Ureter (tissue), 1 donor: Measurements from ENCODE around the gene NHEJ1. TPM values are rescaled to one million over a fixed set of nuclear protein-coding genes. Genes with fewer than 3 reads are reported as not detected.

Source experiments
- DNase-seq: peaks from one replicate; pipeline ENCODE4 v3.0.0-alpha.2; 2020; ENCODE audit warnings: low spot score
- total RNA-seq: library from RNA; stranded (reverse); gene quantifications from one replicate; pipeline ENCODE4 v1.2.4, GENCODE V29; 2023
- donor health status: DM: yes; HTN: yes; CAD: no.

The NHEJ1 gene
- total RNA-seq, 1 donor from 2014 or later, result 13.9 TPM

DNA sequence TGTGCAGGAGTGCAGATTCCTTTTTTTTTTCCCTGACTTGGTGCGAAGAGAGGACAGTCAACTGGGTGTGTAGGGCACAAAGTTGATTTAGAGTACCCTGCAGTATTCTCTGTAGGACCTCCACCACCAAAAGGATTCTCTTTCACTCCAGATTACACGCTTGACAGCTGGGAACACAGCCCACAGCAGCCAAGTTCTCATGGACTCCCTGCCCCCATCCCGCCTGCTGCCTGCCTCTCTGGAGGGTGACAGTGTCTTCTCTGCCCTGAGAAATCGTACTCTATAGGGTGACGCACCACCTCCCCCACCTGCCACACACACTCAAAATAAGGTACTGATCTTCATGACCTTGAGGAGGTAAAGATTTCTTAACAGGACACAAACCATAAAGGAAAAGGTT lies 73.3 kb downstream of the NHEJ1 start:
- no peak for DNase-seq

GRCh38 chr2:219086196-219086595 lies 74.4 kb downstream of the NHEJ1 start:
- DNase-seq, result no peak

DNA sequence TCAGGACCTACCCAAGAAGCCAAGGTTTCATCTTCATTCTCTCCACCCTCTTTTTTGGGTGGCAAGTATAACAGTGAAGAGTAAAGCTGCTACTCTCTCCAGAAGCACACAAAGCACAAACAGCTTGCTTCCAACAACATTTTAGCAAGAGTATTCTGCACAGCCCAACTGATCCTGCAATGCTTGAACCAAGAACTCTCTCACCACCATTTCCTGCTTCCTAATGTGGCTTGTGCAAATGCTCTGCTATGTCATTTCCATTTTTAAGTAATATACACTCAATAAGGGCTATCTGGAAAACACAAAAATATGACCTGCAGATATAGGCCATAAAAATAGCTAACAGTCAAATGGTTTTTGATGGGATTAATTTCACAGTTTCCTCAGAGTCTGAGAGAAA lies 75.8 kb downstream of the NHEJ1 start:
- DNase-seq, result no peak

- DNase-seq, result no peak
Observed at GRCh38 chr2:219082332-219082958, 78.2 kb downstream of the NHEJ1 start.

- DNase-seq, result no peak
Observed at GRCh38 chr2:219081701-219082331, 78.8 kb downstream of the NHEJ1 start.

- no peak for DNase-seq
Observed at GRCh38 chr2:219081096-219081495, 79.5 kb downstream of the NHEJ1 start.

GRCh38 chr2:219079417-219079816 lies 81.2 kb downstream of the NHEJ1 start:
- no peak for DNase-seq

- no peak for DNase-seq
Observed at GRCh38 chr2:219078951-219079350, 81.7 kb downstream of the NHEJ1 start.

- no peak for DNase-seq
Observed at GRCh38 chr2:219078126-219078525, 82.5 kb downstream of the NHEJ1 start.

DNA sequence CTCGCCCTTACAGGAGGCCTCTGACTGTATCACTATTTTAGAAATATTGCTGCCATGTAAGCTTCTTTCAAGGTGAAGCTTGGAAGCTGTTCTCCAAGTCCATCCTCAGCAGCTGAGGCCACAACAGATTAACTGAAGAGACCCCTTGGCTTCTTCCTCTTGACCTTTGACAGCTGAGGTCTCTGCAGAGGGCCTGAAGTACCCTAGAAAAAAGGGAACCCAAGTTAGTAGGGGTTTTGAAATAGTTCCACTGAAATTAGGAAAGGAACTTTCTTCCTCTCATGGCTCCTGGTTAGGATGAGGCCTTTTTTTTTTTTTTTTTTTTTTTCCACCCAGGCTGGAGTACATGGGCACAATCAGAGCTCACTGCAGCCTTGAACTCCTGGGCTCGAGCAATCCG lies 84.4 kb downstream of the NHEJ1 start:
- no peak for DNase-seq

DNA sequence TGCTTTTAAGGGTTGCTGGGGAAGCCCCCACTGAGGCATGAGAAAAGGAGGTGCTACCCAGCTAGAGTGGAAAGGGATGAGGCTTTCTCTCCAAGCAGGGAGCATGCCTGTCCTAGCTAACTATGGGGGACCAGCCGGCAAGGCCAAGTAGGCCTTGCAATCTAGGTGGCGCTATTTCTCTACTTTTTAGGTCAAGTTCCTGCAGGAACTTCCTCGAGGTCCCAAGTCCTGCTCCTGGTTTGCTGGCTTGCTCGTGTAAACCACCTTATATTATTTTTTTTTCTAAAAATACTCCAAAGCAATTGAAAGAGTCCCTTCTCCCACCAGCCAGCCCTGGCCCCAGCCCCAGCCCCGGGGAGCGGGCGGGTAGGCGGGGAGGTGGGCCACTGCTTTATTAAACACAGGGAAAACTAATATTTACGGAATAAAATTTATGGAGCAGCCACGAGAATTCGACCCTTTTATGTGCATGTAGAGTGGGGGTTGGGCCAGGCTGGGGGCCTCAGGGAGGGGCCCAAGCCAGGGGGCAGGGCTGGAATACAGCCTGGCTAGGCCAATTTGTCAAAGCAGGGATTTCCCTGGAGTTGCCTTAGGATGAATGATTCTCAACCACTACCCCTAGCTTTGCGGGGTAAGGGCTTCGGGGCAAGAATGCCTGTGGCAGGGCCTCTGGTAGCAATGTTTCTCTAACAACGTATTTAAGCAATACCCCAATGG lies 87.0 kb downstream of the NHEJ1 start:
- DNase-seq, result no peak

- no peak for DNase-seq
Observed at GRCh38 chr2:219072741-219073250, 87.8 kb downstream of the NHEJ1 start.

- no peak for DNase-seq
Observed at GRCh38 chr2:219071131-219071816, 89.3 kb downstream of the NHEJ1 start.

GRCh38 chr2:219065484-219065883 lies 95.1 kb downstream of the NHEJ1 start:
- no peak for DNase-seq

DNA sequence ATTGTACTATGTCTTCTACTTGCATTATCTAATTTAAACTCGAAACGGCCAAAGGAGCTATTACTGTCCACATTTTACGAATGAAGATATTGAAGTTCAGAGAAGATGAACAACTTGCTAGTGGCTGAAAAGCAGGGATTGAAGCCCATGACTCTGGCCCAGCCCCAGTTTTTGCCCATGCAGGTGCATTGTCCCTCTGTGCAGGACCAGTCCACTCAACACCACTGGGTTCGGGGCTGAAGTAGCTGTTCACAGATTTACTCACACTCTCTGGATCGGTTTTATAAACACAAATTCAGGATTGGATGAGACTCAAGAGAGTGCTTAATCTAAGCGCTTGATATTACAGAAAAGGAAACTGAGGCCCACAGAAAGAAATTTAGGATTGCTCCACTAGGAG lies 98.5 kb downstream of the NHEJ1 start:
- DNase-seq, result no peak

GRCh38 chr2:219060821-219061791 lies 99.5 kb downstream of the NHEJ1 start, which contains the start of gene IHH:
IHH (minus strand) TSS chr2:219060921; CDS start chr2:219060467, 454 bp downstream.
- DNase-seq, result no peak

DNA sequence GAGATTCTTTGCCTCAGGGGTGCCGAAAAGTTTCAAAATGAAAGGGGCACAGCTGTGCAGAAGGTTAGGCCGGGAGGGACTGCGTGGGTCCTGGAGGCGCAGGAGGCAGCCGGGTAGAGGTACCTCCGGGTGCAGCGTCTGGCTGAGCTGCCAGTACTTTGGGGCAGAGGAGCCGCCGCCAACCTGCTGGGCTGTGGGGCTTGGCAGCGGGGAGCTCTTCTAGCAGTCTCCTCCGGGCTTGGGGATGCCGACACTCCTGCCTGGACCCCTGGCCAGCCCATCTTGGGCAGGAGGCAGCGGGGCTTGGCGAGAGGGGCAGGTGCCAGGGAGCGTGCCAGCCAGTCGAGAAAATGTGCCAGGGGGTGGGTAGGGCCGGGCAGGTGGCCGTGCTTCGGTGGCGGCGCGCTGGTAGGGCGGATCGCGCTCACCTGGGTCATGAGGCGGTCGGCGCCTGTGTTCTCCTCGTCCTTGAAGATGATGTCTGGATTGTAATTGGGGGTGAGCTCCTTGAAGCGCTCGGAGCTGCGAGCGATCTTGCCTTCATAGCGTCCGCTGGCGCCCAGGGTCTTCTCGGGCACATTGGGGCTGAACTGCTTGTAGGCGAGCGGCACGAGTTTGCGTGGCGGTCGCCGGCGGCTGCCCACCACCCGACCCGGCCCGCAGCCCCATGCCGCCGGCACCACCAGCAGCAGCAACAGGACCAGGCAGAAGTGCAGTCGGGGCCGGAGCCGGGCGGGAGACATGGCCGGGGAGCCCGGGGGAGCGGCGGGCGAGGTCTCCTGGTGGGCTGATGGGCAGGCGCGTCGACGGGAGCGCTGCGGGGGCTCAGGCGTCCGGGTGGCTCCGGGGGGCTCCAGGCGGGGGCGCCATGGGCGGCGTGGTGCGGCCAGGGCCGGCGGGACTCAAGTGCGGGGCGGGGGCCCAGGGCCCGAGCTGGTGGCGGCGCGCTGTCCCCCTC lies 100.6 kb downstream of the NHEJ1 start:
- no peak for DNase-seq

DNA sequence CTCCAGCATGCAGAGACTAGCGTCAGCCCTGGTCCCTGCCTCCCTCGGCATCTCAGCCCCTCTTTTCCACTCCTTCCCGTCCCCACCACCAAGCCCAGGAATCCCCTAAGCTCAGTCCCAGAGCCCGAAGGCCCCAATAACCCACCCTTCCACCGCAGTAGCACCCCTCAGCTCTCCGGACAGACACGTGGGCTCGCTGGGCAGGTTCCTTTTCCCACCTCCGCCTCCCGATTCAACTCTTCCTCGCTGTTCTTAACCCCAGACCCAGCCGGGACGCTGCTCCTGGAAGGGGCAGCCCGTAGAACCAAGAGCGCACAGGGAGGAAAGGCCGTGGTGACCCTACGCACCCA lies 101.3 kb downstream of the NHEJ1 start:
- no peak for DNase-seq

DNA sequence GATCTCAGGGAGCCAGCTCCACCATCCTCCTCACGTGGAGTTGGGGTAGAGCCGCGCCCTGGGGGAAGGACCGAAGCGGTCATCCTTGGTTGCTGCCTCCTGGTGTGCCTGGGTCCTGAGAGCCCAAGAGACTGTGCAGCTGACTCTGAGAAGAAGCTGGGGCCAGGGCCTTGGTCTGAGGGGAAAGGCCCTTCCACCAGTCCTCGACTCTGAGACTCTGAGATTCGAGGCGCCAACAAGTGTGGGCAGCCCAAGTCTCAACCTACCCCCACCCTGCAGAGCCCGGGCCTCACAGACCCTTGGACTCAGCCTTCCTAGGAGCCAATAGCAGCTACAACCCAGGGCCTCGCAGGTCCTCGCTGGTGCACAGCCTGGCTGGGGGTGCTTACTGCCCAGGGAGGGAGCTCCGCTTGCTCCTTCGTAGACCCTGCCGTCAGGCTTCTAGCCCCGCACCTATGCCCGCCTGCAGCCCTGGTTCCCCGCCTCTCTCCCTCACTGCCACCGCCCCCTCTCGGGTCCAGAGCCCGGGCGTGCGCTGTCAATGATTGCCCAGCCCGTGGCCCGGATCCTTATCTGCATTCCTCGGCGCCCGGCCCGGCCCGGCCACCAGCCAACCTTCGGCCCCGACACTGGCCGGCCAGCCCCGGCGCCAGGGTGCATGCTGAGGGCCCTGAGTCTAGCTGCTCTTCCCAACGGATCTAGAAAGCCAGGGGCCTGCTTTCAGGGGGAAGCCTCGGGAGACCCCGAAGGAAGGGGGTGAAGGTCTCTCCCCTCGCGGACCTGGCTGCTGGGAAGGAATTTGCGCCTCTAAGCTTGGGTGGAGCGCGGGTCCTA lies 101.9 kb downstream of the NHEJ1 start:
- DNase-seq, result no peak
